ENCODE measurements around the gene ABCG4.
"Not testable (repeated sequence)": the region's sequence is repeated elsewhere in the genome, so short reads cannot be mapped to it uniquely, and the experiment has no call there.

ABCG4 gene

GRCh38 chr11:119153049-119153818 is 4.4 kb downstream of the ABCG4 start:
- no peak for DNase-seq (ENCODE audit: low read depth, low spot score)

GRCh38 chr11:119154178-119154577 is 5.3 kb downstream of the ABCG4 start:
- DNase-seq (ENCODE audit: low read depth, low spot score) = no peak

DNA sequence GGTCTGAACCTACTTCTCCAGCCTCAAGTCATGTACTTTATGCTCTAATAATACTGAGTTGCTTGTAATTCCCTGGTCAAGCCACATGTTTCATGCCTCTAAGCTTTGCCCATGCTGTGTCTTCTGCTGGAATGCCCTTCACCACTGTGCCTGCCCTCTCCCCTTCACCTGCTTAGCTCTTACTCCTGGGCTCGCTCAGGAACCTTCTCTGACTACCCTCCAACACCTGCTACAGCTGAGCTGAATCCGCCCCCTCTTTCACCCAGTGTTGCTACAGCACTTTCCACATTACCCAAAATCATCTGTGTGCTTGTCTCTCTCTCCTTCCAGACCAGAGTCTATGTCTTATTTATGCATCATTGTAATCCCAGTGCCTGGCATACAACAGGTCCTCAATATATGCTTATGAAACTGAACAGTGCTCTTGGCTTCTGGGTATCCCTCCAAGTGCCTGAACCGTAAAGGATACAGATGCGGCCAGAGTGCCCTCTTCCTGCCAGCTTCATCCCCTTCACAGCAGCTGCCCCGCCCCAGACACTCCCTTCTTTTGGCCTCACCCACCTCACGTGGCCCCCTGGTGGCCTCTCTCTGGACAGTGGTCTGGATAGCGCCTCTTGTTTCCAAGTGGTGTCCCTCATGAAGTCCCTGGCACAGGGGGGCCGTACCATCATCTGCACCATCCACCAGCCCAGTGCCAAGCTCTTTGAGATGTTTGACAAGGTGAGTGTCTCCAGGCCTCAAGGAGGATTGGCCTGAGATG is 7.1 kb downstream of the ABCG4 start:
- no peak for DNase-seq (ENCODE audit: low read depth, low spot score)

GRCh38 chr11:119156496-119156895 is 7.6 kb downstream of the ABCG4 start:
- no peak for DNase-seq (ENCODE audit: low read depth, low spot score)

DNA sequence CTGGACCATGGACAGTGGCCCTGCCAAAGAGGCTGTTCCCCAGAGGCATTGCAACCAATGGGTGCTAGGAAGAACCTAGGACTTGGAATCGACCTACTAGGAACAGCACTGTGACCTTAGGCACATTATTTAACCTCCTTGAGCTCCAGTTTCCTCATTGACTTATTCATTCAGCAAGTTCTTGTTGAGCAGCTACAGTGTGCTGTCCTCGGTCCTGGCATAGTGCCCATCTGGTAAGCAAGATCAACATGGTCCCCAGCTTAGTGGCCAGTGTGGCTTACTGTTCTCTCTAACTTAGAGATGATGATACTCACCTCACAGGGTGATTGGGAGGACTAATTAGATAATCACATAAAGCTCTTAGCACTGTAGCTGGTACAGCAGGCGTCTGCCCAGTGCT is 8.2 kb downstream of the ABCG4 start:
- no peak for DNase-seq (ENCODE audit: low read depth, low spot score)

GRCh38 chr11:119158467-119158866 is 9.6 kb downstream of the ABCG4 start:
- no peak for DNase-seq (ENCODE audit: low read depth, low spot score)

- no peak for DNase-seq (ENCODE audit: low read depth, low spot score)
Measured at GRCh38 chr11:119160151-119160550, 11.3 kb downstream of the ABCG4 start.

DNA sequence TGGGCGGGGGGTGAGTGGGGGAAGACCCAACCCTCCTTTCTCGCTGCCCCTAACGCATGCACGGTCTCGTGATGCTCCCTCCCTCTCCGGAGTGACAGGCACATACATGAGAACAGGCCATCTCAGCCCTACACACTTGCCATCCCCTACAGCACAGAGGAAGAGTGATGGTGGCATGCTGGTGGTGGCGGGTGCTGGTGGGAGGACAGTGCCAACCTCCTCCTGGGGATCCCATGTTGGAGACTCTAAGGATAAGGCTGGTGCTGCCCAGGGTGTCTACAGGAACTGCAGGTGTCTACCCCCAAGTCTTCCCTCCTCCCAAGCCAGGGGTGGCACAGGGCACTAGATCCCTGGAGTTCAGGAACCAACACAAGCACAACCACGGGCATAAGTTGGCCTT is 13.0 kb downstream of the ABCG4 start:
- no peak for DNase-seq (ENCODE audit: low read depth, low spot score)

DNA sequence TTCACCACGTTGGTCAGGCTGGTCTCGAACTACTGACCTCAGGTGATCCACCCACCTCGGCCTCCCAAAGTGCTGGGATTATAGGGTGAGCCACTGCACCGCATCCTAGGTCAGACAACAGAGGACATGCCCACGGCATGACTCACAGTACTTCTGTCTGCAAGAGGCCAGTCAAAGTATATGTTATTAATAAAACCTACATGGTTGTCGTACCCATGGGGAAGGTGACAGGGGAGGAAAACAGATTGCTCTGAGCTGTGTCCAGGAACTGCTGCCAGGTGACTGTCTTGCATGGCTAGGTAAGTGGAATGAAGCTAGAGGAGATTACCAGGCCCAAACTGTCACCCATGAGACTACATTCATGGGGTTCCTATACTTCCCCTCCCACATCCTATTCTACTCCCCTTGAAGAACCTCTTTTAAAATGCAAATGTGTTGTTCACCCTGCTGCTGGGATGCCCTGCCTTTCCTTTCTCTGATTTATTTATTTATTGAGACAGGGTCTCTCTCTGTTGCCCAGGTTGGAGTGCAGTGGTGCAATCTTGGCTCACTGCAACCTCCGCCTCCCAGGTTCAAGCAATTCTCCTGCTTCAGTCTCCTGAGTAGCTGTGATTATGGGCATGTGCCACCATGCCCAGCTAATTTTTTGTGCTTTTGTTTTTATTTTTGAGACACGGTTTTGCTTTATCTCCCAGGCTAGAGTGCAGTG is 17.7 kb downstream of the ABCG4 start:
- peak; percentile 64 for DNase-seq (ENCODE audit: low read depth, low spot score)

DNA sequence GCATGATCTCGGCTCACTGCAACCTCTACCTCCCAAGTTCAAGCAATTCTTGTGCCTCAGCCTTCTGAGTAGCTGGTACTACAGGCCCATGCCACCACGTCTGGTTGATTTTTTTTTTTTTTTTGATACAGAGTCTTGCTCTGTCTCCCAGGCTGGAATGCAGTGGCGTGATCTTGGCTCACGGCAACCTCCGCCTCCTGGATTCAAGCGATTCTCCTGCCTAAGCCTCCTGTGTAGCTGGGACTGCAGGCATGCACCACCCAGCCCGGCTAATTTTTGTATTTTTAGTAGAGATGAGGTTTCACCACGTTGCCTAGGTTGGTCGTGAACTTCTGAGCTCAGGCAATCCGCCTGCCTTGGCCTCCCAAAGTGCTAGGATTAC is 18.2 kb downstream of the ABCG4 start:
- DNase-seq (ENCODE audit: low read depth, low spot score) = not testable (repeated sequence)

DNA sequence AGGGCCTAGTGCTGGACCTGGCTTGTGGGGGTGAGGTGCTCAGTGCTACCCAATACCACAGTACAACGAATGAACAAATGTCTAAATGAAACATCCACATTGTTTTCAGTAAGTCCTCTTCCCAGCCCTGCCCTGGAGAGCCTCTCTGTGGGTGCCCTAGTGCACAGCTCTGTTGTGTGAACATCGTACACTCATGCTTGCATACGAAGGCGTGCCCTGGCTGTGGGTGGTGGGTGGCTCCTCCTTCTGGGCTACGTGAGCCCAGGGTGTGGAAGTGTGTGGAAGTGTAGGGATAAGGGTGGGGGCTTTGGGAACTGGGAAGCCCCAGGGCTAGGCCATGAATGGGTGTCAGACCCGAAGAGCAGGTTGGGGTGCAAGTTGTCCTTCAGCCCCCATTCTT is 19.1 kb downstream of the ABCG4 start:
- no peak for DNase-seq (ENCODE audit: low read depth, low spot score)

- peak; percentile 93 for DNase-seq (ENCODE audit: low read depth, low spot score)
Measured at GRCh38 chr11:119168471-119169281, 19.8 kb downstream of the ABCG4 start, which contains the start of gene NLRX1. Gene NLRX1 (plus strand): TSS chr11:119168725. CDS start chr11:119171404, 2,679 bp downstream.

GRCh38 chr11:119169282-119169719 is 20.4 kb downstream of the ABCG4 start:
- peak; percentile 78 for DNase-seq (ENCODE audit: low read depth, low spot score)

GRCh38 chr11:119172513-119172912 is 23.7 kb downstream of the ABCG4 start:
- DNase-seq (ENCODE audit: low read depth, low spot score) = no peak

- DNase-seq (ENCODE audit: low read depth, low spot score) = no peak
Measured at GRCh38 chr11:119173453-119173852, 24.6 kb downstream of the ABCG4 start.

DNA sequence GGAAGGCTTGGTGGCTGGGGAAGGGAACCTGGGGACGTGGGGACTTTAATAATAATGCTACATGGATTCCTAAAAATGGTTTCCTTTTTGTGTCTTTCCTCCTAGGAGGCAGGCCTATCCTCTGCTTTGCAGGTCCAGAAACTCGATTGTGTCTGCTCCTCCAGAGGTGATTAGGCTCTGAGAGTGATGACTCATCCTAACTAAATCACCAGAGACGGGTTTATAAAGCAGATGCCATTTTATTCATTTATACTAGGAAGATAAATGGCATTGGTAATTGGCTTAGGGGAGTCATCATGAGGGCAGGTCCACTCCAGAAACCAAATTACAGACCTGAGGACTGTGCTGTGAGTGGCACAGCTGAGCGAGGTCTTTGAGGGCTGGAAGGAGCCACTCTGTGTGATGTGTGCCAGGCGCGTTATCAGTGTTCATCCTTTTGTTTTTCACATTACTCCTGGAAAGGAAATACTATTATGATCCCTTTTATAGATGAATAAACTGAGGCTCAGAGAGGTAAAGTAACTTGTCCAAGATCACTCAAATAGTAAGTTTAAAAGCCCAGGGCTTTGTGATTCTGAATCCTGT is 26.7 kb downstream of the ABCG4 start:
- peak; percentile 37 for DNase-seq (ENCODE audit: low read depth, low spot score)

DNA sequence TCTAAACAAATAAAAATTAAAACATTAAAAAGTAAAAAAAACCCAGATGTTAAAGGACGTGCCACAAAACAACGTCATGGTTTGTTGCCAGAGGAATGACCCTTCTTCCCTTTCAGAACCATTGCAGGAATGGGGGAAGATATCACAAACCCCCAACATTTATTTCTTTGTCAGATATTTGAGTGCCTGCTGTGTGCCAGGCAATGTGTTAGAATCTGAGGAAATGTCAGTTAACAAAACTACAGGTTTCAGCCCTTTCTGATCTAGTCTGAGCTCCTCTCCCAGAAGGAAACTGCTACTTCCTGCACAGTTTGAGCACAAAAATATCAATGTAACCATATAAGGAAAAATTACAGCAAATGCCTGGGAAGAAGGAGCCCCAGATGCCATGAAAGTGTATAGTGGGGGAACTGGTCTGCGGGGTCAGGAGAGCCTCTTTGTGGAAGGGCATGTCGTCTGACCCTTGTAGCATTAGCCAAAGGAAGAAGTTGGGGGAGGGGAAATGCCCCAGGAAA is 29.4 kb downstream of the ABCG4 start:
- DNase-seq (ENCODE audit: low read depth, low spot score) = no peak

DNA sequence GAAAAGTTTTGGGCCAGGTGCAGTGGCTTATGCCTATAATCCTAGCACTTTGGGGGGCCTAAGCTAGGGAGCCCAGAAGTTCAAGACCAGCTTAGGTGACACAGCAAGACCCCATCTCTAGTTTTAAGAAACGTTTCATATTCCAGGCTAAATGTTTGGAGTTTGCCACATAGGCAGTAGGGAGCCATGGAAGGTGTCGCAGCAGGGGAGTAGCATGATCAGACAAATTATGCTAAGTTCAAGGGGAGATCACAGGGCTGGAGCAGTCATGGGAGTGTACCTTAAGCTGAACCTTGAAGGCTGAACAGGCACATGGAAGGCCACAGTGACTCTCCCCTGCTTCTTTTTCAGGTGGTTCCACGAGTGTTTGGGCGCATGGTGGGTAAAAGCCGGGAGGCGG is 30.5 kb downstream of the ABCG4 start:
- no peak for DNase-seq (ENCODE audit: low read depth, low spot score)

DNA sequence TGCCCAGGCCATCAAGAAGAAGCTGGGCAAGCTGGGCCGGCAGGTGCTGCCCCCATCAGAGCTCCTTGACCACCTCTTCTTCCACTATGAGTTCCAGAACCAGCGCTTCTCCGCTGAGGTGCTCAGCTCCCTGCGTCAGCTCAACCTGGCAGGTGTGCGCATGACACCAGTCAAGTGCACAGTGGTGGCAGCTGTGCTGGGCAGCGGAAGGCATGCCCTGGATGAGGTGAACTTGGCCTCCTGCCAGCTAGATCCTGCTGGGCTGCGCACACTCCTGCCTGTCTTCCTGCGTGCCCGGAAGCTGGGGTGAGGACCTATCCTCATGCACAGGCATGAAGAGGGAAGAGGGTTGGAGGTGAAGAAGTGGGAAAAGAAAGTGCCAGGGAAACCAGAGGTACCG is 31.1 kb downstream of the ABCG4 start:
- DNase-seq (ENCODE audit: low read depth, low spot score) = no peak

DNA sequence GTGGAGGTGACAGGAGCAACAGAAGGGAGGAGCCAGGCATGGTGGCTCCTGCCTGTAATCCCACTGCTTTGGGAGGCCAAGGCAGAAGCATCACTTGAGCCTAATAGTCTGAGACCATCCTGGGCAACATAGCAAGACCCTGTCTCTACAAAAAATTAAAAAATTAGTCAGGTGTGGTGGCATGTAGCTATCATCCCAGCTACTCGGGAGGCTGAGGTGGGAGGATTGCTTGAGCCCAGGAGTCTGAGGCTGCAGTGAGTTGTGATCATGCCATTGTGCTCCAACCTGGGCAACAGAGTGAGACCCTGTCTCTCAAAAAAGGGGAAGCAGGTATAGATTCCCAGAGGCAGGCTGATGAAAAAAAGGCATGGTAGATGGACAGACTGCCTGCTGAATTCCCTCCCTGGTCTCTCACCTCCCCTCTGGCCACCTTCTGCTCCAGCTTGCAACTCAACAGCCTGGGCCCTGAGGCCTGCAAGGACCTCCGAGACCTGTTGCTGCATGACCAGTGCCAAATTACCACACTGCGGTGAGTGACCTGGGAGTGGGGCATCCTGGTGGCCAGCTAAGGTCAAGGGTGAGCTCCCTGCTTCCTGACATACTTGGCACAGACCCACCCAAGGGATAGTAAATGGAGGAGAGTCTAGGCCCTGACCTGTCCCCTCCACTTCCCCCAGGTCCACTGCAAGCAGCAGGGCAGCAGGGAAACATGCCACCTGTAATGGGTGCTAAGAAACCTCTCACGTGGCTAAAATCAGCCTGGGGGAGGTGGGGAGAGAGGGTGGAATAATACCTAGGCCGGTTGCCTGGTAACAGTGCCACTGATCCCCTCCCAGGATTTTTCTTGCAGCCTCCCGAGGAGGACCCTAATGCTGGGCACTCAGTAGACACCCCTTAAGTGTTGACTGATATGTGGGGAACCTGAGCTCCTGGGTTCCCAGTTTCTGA is 32.2 kb downstream of the ABCG4 start:
- no peak for DNase-seq (ENCODE audit: low read depth, low spot score)

All from astrocyte of the hippocampus (primary cell).